HG02759 (cell line): ENCODE results near the gene MNX1.

Experiments
- ATAC-seq: cut with Tn5 transposase; IDR thresholded peaks from one replicate; pipeline ENCODE4 v1.9.1; 2021; ENCODE audit warnings: mild to moderate bottlenecking, moderate library complexity; ENCODE audit not compliant: unreplicated experiment

The MNX1 gene

DNA sequence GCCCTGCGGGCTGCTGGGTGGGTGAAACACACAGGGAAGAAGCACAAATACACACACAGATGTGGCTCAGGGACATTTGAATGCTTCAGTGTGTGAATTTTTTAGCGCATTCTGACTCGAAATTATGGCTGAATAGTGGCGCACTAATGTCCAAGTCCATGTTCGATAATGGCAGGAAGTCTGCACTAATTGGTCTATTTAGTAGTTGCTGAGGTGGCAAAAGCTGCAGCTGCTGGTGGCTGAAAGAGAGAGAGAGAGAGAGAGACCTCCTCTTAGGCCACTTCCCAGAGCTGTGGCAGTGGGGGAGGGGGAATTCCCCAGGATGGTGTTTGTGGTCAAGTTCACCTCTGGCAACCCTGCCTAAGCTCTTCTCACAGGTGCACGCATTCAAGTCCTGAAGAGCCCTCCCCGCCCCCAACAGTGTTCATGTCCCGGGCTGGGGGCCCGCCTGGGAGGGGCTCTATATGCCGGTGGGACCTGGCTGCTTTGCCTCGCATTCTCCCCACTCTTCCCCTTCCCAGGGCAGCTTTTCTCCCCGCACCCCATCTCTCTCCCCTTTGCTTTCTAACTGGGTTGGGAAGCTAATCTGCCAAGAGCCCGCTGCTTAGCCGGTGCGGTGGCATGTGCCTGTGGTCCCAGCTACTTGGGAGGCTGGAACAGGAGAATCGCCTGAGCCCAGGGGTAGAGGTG, 6.0 kb upstream of the MNX1 start:
- peak; percentile 70 for ATAC-seq

DNA sequence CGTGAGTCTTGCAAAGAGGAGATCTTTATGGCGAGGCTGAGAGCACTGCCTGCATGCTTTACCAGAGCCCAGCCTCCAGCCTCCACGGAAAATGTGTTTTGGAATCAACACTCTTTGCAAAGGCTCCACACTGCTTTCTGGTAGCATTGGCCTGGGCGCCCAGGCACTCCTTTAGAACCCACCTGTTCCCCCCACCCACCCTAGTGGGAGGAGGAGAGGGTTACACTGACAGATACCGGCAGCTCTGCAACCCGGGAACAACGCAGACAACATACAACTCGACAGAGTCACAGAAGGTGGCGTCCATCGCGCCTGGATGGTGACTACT, 5.5 kb upstream of the MNX1 start:
- no peak for ATAC-seq

DNA sequence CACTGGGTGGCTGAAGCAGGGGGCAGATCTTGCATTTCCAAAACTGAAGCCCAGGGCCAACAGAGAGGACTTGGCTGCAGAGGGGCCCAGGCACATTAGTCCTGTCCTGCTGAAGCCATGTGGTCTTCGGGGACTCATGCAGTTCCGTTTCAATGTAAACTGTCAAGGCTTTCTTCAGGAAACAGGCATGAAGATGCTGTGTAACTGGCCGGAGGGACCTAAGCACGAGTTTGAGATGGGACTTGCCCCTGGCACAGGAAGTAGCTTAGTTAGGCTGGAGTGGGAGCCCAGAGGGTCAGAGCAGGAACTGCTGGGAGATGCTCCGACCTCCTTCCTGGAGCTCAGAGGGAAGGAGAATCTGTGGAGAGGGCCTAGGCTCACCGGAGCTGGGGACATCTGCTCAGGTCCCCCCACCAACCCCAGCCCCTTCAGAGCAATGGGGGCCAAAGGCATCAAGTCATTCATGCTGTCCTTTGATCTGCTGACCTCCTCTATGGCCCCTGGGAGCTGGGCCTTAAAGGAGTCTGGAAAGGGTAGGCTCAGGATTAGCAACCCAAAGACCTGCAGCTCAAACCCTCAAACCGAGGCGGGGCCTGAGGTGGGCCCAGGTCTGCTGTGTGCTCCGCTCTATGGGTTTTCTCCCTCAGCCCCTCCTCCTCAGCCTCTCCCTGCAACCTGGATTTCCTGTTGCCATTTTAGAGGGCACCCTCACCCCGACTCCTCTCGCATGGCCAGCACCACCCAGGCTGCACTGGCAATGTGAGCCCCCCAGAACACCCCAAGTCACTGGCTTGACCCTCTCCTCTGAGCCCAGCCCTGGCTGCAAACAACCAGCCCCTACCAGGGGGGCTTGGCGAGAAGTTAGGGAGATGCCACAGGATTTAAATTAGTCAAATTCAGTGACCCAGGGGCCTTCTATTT, 4.4 kb upstream of the MNX1 start:
- no peak for ATAC-seq

DNA sequence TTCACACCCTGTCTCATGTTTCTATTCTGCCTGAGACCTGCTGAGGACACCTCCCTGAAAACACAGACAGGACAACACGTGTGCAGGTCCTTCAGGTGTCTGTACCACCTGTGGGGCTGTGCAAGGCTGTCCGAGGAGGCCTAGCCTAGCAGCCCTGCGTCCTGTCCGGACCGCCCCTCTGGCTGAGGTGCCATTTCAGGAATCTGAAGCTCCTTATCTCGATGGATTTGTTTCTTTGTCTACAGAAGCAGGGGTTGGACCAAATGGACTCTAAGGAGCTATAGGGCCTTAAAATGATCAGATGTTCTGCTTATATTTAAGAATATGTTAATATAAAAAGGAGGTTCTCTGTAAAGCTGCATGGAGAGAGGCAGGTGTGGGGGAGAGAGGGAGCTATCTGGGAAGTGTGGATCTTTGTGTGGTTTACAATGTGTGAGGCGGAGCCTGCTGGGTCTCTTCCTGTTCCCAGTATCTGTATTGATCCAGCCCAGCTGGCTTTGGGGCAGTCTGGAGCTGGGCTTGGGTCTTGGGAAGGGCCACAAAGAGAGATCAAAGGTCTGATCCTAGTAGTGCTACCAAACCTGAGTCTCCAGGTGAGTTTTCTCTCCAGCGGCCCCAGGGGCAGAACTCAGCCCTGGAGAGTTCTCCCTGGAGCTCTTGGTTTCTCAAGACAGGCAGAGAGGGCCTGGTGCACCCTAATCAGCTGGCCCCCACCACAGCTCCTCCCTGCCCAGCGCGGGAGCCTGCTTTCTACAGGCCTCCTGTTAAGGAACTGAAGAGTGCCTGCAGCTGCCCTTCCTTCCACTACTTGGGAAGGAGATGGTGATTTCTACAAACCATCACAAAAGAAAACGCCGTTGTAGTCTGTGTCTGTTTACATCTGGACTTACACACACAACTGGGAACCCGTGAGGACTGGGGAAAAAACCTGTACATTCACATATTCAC, 3.4 kb upstream of the MNX1 start:
- ATAC-seq = no peak

DNA sequence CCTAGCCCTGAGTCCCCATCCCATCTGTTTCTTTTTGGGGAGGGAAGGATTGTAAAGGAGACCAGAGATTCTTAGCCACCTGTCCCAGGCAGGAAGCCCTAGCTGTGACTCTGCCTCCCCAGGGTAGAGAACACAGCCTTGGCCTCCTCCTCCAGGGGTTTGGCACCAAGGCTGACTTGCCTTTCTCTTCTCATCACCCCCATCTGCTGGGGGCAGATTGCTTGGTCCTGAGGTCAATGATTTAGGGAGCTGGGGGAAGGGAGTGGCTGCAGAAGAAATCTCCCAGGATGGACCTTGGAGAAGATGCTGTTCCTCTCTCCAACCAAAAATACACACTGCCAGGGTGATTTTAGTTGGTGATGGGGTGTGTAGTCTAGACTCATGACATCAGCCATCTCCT, 2.6 kb upstream of the MNX1 start:
- no peak for ATAC-seq

DNA sequence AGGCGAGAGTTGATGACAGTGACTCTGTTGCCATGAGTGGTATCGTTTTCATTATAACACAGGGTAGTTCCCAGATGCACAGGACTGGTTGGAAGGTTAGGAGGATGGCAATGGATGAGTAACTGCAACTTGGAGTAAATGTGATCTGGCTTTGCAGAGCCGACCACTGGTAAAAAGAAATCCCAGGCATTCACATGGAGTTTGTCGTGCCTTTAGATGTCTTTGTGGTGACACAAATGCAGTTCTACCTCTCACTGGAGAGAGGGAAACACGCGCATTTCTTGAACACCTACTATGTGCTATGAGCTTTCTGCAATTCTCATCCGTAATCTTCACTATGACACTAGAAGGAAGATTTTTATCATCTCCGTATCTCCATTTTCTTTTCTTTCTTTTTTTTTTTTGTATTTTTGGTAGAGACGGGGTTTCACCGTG, 1.7 kb upstream of the MNX1 start:
- ATAC-seq = no peak

DNA sequence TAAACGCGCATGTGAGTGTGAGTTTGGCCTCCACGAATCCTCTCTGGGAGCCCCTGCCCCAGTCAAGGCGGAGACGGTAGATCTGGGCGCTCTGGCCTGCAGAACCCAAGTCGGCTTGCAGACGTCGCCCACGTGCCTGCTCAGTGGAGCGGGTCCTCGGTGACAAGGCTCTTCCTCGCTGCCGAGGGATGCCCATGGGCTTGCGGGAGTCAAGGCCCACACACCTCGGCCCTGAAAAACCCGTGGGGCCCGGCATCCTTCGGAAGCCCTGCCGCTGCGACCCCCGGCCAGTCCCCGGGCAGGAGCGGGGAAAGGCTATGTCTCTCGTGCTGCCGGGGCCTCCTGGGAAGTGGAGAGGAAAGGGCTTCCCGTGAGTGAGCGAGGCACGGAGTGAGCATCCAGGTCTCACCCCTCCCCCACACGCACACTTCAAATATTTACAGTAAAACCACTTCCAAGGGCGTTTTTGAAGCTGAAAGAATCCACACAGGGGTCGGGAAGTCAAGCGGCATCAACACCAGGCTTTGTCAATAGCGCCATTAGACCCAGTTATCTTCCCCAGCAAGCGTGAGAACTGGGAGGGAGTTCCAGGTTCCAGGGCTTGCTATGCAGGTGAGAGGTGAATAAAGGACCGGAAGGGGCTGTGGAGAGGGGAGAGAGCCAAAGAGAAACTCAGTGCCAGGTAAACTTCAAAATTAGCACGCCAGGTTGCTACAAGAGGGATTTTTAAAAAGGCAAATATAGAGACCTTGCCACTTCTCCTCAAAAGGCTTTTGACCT, 1.1 kb upstream of the MNX1 start:
- no peak for ATAC-seq

DNA sequence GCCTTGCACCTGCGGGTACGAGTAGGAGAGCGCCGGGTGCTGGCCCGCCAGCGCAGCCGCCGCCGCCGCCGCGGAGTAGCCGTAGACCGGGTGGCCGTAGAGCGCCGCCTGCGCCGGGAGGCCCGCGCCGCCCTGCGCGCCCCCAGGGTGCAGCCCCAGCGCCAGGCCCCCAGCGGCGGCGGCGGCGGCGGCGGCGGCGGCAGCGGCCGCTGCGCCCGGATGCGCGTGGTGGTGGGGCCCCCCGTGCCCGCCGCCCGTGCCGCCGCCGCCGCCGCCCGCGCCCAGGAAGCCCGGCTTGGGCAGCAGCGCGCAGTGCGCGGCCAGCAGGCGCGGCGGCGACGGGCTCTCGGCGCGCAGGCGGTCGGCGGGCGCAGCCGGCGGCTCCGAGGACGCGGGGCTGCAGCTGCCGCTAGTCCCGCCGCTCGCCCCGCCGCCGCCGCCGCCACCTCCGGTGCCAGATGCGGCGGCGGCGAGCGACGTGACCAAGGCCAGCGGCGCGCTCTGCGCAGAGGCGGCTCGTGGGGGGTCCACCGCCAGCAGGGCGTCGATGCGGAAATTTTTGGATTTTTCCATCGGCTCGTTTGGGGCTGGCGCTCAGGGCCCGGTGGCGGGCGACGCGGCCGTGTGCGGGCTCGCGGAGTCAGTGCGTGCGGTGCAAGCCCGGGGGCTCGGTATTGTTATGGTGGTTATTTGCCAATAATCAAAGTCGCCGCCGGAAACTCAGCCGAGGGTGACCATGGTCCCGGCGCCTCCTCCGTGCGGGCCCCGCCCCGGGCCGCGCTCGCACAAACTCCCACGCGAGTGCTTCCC, 480 bp downstream of the MNX1 start:
- ATAC-seq = peak; percentile 35

DNA sequence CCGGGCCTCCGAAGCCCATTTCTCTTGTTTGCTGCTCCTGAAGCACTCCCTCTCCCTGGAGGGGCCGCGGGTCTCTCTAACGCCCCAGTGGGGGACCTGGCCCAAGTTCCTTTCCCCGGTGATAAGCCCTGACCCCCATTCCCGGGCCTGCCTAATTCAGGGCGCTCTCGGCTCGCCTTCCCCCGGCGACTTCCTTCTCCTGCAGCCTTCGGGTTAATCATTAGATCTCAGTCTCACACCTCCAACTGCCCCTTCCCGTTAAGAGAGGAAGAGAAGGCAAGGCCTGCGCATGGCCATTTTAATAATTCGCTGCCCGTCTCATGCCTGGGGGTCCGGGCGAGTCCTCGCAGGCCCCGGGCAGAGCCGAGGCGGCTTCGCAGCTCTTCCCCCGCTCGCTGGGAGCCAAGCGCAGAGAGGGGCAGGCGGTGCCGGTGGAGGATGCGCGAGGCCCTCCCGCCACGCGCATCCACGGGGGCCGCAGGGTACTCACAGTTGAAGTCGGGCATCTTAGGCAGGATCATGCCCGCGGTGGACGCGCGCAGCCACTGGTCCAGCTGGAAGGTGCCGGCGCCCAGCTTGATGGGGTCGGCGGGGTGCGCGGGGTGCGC, 1.2 kb downstream of the MNX1 start:
- peak; percentile 37 for ATAC-seq

DNA sequence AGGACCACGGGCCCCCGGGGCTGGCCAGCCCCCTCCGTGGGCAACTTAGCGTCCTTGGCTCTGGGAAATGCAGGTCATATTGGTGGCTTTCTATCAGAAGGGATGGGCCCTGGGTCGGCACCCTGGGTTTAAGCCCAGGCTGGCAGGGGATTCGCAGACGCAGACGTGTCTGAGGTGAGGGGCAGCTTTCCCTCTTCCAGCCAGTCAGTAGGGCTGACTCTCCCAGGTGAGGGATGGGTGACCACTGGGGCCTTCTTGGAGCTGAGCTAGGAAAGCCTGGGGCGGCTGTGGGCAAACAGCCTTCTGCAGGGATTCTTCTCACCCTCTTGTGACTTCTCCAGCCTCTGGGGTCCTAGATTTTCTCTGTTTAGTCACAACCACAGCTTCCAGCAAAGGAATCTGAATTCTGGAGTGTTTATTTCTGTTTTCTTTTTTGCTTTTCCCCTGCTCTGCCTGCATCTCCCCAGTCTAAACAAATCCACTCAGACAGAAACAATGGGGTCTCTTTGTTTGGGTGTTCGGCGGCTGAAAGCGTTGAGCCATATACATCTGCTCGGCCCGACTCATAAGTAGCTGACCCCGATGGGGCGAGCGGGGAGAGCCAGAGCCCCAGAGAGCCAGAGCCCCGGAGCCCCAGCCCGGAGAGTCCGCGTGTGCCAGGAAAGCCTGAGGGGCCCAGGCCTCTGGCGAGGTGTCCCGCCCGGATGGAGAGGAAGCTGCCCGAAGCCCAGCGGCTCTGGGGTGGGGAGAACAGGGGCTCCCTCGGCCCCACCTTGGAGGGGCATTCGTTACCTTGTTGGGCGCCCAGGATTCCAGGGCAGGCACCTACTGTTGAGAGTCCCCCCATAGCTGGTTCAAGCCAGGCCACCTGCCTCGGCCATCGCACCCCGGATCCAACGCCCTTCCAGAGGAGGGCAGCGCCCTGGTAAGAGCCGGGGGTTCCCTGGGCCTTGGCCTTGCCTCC, 2.0 kb downstream of the MNX1 start:
- ATAC-seq = peak; percentile 0

DNA sequence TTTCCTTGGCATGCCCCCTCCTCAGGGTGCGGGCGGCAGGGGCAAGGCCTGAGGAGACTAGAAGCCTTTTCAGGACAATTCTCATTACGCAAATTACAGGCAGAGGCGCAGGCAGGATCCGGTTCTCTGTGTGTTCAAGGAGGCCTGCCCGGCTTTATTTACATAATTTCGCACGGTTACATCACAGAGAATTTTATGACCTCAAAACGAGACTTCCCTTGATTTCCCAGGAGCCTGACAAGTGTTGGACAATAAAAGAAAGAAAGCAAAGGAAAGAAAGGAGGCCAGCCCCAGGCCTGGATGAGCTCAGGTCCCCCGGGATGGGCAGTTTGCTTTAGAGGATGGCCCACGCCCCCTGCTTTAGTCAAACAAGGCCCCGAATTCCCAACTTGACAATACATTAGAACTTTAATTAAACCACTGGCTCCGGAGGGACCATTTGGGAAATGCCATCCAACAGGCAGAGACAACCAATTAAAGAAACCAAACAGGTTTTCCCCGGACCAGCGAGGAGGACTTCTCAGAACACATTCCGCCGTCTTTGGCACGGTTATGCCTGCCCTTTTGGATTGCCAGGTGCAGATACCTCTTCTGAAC, 2.9 kb downstream of the MNX1 start:
- ATAC-seq = no peak

DNA sequence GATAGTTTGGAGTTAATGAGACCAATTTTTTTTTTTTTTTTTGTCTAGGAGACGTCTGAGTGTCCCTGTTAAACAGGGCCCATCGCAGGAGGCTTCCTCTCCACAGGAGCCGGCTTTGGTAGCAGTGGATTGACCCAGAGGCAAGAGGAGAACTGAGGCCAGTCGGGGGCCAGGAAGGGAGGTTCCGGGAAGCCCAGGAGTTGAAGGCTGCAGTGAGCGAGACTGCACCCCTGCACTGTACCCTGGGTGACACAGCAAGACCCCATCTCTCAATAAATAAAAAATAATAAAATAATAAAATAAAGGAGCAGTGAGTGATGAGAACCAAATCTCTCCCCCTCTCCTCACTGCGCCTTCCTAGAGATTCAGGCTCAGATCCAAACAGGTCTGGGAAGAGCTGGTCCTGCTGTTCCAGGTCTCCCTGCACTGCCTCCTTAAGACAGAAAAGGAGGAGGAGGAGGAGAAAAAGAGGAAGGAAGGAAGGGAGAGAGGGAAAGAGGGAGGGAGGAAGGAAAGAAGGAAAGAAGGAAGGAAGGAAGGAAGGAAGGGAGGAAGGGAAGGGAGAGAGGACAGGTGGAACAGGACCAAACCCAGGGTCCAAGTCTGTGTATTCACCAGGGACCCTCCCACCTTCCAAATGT, 3.5 kb downstream of the MNX1 start:
- no peak for ATAC-seq

DNA sequence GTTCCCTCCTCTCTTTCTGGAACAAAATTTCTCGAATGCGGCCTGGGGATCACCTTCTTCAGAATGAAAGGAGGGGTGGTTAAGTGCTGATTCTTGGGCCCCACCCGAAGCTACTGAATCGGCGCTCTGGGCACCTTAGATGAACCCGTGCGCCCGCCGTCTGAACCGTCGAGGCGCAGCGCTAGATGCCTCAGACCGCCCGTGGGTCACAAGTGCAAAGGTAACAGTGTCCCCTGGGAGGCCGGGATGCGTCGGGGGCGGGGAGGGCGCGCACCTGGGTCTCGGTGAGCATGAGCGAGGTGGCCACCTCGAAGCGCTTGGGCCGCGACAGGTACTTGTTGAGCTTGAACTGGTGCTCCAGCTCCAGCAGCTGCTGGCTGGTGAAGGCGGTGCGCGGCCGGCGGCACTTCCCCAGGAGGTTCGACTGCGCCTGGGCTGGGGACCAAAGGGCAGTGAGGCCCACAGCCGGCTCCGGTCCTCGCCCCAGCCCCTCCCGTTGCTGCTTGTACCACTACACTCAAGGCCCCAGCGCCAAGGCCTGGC, 4.2 kb downstream of the MNX1 start:
- no peak for ATAC-seq

DNA sequence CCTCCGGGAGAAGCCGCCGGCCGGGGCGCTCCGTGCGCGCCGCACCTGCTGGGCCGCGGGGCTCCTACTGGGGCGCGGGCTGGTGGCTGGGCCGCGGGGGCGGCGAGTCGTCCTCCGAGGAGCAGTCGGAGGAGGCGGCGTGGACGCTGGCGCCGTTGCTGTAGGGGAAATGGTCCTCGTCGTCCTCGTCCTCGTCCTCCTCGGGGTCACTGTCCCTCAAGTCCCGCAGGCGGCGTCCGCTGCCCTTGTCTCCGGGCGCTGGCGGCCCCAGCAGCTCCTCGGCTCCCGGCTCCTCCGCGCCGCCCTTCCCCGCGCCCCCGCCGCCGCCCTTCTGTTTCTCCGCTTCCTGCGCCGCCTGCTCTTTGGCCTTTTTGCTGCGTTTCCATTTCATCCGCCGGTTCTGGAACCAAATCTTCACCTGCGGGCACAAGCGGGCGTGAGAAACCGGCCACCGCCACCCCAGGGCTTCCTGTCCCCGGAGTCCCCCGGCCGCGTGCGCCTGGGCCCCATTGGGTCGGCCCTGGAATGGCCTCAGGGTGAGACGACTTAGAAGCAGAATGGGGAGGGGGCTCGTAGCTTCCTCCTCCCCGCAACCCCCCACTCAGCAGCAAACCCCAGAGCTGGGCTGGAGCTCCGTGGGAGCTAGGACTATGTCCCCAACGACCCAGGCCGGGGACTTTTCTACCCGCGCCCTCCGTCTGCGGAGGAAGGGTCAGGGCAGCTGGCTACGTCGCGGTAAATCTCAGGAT, 4.8 kb downstream of the MNX1 start:
- ATAC-seq = no peak

DNA sequence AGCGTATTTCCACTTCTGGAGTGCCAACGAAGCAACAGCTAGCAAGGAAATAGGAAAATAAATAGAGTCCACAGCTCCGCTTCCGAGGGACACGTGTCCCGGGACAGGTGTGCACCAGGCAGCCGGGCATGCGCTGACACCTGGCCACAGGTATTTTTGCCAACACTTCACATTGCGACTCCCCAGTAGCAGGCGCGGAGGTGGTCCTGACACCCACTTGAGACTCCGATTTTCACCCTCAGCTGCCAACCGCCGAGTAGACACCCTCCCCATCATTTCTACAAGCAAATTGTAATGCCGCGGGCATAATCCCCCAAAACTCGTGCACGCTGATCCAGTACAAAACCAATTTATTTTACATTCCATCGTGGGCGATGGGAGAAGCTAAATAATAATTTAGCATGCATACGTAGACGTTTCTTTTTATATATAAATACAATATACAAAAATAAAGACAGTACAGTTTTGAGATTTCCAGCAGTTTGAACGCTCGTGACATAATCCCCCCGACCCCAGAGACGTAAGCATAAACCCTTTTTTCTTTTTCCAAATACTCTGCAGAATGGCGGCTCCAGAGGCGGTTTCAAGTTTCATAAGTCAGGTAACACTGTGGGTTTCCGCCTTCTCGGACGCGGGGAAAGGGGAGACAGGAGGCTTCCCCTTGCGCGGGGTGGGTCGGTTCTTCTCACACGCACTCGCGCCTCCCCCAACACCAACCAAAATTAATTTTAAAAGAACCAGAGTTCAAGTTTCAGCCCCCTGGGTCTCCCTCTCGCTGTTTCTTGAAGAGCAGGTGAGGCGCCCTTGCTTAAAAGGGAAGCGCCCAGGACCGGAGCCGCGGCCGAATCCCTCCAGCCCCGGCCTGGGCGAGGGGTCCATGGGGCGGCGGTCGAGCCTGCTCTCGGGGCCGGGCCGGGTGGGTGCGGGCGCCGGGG, 5.7 kb downstream of the MNX1 start:
- no peak for ATAC-seq
